ENCODE measurements around the gene CLCN2.

Gene CLCN2

DNA sequence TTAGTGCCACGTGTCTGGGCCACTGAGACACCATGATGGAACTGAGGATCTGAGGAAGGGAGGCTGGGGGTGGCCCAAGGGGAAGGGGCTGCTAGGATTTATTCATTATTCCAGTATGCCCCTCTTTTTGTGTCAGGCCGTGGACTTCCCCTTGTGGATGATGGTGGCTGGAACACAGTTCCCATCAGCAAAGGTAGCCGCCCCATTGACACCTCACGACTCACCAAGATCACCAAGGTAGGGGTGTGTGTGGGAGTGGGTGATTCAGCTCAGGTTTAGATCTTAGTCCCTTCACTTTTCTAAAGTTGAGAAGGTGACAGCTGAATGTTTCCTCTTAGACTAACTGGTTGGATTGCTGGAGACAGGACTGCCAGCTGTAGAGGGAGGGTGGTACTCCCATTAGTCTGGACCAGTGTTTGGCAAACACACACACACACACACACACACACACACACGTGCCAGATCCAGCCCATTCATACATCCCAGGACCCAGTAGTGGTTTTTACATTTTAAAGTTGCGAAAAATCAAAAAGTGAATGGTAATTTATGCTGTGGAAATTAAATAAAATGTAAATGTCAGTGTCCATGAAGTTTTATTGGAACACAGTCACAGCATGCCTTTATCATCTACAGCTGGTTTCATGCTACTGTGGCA is 35.6 kb downstream of the CLCN2 start:
- DNase-seq (ENCODE audit: low read depth) = no peak

DNA sequence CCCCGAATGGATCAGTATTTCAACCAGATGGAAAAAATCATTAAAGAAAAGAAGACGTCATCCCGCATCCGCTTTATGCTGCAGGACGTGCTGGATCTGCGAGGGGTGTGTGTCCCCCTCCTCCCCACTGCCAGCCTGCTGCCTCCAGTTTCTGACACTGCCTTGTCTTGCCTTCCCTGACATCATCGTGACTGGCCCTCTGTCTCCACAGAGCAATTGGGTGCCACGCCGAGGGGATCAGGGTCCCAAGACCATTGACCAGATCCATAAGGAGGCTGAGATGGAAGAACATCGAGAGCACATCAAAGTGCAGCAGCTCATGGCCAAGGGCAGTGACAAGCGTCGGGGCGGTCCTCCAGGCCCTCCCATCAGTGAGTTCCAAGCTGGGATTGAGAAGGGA is 36.1 kb downstream of the CLCN2 start:
- DNase-seq (ENCODE audit: low read depth) = no peak

DNA sequence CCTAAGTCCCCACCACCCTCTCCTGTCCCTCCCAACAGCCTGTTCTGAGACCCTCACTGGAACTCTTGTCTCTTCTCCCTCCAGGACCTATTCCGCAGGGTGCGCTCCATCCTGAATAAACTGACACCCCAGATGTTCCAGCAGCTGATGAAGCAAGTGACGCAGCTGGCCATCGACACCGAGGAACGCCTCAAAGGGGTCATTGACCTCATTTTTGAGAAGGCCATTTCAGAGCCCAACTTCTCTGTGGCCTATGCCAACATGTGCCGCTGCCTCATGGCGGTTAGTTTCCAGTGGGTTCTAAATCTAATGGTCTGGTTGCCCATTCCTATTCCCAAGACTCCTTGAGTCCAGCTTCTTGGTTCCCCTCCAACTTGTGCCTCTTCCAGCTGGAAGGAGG is 37.7 kb downstream of the CLCN2 start:
- no peak for DNase-seq (ENCODE audit: low read depth)

DNA sequence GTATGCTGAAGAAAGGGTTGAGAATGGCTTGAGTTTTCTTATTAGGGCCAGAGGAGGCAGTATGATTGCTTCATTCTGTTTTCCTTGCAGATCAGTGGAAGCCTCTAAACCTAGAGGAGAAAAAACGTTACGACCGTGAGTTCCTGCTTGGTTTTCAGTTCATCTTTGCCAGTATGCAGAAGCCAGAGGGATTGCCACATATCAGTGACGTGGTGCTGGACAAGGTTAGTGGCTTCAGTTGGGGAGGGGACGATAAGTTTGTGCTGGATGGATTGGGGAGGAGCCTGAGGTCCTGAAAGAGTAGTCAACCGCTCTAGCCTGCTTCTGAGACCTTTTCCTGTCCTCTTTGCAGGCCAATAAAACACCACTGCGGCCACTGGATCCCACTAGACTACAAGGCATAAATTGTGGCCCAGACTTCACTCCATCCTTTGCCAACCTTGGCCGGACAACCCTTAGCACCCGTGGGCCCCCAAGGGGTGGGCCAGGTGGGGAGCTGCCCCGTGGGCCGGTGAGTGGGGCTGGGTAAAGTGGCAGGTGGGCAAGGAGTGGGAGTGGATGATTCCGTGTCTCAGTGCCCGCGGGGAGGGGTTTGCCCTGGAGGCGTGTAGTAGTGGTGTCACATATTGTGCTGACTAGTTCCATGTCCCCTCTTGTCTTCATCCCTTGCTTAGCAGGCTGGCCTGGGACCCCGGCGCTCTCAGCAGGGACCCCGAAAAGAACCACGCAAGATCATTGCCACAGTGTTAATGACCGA is 38.5 kb downstream of the CLCN2 start:
- no peak for DNase-seq (ENCODE audit: low read depth)

DNA sequence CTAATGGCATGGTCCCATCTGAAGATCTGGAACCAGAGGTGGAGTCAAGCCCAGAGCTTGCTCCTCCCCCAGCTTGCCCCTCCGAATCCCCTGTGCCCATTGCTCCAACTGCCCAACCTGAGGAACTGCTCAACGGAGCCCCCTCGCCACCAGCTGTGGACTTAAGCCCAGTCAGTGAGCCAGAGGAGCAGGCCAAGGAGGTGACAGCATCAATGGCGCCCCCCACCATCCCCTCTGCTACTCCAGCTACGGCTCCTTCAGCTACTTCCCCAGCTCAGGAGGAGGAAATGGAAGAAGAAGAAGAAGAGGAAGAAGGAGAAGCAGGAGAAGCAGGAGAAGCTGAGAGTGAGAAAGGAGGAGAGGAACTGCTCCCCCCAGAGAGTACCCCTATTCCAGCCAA is 39.7 kb downstream of the CLCN2 start:
- no peak for DNase-seq (ENCODE audit: low read depth)

DNA sequence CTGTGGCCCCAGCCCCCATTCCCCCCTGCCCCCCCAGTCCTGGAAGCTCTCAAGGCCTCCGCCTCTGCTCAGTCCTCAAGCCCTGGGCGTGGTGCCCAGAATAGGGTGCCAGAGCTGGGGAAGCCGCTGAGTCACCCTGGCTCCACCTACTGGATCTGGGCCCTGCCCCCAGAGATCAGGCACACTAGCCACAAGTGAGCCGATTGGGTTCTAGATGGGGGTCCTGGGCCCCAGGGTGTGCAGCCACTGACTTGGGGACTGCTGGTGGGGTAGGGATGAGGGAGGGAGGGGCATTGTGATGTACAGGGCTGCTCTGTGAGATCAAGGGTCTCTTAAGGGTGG is 41.3 kb downstream of the CLCN2 start:
- no peak for DNase-seq (ENCODE audit: low read depth)

DNA sequence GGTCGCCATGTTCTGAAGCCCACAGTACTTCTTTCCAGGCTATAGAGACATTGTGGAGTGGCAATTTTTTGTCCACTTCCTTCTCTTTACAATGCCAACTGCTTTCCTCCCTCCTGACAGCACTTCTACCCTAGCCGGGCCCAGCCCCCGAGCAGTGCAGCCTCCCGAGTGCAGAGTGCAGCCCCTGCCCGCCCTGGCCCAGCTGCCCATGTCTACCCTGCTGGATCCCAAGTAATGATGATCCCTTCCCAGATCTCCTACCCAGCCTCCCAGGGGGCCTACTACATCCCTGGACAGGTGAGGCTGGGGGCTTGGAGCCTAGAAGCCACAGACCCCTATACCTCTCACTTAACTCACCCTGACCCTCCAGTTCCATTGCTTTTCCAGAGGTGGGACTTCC is 44.2 kb downstream of the CLCN2 start:
- DNase-seq (ENCODE audit: low read depth) = no peak

DNA sequence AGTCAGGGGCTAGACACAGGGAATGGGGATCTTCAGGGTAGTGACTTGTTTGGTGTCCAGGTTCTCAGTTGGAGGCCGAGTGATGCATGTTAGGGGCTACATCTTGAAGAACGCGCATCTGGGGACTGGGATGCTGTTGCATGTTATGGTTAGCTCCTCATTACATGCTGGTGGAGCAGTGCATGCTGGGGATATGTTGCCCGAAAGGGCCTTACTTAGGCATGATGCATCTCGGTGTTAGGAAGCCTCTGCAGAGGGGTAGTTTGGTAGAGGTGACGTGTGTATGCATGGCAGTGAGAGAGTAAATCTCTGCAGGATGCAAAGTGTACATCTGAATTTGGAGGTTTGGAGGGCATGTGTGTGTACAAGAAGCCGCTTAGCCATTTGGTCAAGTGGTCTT is 44.6 kb downstream of the CLCN2 start:
- DNase-seq (ENCODE audit: low read depth) = no peak

DNA sequence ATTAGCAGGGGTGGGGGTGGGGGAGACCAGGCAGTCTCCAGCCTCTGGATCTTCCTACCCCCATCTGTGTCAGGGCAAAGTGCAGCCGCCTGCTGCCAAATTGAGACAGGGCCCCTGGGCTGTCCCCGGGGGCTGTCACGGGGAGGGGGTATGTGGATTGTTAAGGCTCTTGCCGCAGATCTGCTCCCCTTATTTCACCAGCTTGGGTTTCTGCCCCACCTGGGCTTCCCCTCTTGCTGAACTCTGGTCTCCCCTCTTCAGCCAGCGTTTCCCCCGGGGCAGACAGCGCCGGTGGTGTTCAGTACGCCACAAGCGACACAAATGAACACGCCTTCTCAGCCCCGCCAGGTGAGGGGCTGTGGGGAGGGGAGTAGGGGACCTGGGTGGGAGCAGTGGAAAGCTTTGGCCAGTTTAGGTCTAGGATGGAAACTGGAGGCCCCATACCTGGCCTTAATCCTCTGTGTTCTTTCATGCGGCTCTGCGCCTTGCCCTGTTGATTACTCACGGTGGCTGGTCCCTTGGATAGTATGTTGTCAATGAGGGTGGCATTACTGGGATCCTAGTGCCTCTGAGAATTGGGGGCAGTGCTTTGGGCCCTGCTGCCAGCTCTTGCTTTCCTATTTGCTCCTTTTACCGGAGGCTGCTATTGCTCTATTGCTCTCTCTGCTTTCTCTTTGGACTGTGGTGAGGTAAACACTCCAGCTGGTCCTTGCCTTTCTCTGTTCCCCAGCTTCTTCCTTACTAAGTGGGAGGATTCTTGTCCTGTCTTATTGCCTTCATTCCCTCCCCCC is 45.3 kb downstream of the CLCN2 start:
- no peak for DNase-seq (ENCODE audit: low read depth)

DNA sequence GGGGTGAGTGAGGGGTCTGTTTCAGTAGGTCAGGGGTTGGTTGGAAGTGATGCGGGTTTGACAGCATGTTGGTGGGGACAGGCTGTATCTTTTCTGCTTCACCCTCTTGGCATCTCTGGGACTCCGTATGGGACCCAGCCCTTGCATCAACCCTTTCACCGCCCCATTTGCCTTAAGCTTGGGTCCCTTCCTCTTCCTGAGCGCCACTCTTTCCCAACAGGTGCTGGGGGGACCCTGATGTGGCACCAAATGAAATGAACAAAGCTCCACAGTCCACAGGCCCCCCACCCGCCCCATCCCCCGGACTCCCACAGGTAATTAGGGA is 45.9 kb downstream of the CLCN2 start:
- DNase-seq (ENCODE audit: low read depth) = no peak

DNA sequence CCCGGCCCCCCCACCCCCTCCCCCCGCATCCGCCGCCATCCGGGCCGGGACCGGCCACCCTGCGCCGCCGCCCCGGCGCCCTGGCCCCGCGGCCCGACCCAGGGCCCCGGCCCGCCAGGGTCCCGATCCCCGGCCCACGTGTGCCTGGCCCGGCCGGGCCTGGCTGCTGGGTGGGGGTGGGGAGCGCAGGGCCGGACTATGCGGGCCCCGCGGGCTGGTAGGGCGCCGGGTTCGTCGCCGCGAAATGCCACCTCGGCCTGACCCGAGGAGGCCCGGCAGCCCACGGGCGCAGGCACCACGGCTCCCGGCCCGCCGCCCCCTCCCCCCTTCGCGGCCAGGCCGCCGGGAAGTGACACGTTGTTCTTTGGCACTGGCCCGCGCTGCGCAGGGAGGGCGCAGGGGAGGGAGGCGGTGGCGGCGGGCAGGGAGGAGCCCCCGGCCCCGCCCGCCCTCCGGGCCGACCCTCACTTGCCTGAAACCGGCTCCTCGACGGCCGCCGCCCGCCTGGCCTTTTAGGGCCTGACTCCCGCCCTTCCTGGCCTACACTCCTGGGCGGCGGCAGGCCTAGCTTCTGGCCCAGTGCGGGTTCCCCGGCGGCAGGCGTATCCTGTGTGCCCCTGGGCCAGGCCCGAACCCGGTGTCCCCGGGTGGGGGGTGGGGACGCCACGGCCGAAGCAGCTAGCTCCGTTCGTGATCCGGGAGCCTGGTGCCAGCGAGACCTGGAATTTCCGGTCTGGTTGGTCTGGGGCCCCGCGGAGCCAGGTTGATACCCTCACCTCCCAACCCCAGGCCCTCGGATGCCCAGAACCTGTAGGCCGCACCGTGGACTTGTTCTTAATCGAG is 46.5 kb downstream of the CLCN2 start:
- peak; percentile 63 for DNase-seq (ENCODE audit: low read depth)

DNA sequence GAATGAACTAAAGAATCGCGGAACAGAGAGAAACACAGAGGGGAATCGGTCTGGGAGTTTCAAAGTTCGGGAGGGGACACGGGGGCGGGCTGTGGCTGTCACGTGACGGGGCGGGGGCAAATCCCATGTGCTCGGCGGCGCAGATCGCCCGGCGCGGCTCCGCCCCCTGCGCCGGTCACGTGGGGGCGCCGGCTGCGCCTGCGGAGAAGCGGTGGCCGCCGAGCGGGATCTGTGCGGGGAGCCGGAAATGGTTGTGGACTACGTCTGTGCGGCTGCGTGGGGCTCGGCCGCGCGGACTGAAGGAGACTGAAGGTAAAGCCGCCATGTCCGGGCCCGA is 47.1 kb downstream of the CLCN2 start, which contains the start of gene EIF4G1:
TSS of gene EIF4G1 (plus strand) at position 244 of the 337 bp plus-strand sequence. CDS start 1,191 bp downstream, outside the sequence.
- DNase-seq (ENCODE audit: low read depth) = peak; percentile 89

DNA sequence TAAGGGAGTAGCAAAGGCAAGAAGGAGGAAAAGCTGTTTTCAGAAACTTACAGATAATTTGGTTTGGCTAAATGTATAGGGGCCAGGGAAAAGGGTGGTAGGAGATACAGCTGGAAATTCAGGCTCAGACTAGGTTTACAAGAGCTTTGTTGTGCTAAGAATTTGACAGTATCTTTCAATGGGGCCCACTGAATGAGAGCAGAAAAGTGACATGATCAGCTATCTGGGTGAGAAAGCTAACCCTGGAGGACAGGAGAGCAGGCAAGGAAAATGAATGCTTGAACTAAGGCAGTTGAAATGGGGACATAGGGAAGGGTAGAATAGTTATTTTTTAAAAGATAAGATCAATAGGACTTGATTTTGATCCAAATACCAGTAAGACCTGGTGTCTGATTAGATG is 49.8 kb downstream of the CLCN2 start:
- DNase-seq (ENCODE audit: low read depth) = no peak

DNA sequence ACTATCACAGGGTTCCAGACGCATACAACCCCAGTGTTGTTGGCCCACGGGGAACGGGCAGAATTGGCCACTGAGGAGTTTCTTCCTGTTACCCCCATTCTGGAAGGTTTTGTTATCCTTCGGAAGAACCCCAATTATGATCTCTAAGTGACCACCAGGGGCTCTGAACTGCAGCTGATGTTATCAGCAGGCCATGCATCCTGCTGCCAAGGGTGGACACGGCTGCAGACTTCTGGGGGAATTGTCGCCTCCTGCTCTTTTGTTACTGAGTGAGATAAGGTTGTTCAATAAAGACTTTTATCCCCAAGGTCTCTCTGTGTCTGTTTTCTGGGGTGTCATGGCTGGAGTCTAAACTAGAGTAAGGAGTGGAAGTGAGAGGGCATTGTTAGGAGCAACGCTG is 52.7 kb downstream of the CLCN2 start:
- no peak for DNase-seq (ENCODE audit: low read depth)

DNA sequence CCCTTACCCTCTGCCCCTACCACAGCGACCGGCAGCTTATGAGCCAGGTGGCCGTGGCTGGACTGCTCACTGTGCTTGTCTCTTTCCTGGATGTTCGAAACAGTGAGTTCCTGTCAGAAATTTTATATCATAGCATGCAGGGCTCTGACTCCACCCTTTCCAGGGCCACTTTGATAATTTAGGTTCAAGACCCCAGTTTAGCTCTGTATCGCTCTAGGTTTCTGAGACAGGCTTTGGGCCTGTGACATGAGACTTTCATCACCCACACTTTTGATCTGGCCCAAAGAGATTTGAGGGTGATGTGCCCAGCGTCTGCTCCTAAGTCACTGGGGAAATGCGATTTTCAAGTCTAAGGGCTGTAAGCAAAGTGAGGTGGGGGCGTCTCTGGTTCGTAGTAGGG is 53.5 kb downstream of the CLCN2 start:
- no peak for DNase-seq (ENCODE audit: low read depth)

DNA sequence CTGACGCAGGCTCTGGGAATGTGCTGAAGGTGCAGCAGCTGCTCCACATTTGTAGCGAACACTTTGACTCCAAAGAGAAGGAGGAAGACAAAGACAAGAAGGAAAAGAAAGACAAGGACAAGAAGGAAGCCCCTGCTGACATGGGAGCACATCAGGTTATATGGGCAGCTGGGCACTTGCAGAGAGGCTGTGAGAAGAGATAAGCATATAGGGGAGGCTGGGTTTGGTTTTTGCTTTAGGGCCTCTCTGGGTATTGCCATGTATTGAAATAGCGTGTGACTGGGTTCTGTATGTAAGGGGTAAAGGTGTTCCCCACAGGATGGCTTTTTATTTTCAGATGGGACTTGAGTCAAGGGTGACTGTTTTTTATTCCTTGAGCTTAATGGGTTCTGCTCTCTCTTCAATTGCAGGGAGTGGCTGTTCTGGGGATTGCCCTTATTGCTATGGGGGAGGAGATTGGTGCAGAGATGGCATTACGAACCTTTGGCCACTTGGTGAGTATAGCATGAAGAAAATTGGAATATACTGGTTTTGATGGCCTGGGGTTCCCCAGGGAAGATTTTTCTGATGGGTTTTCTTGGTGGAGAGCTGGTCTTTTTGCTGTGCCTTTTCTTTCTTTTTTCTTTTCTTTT is 54.9 kb downstream of the CLCN2 start:
- no peak for DNase-seq (ENCODE audit: low read depth)

DNA sequence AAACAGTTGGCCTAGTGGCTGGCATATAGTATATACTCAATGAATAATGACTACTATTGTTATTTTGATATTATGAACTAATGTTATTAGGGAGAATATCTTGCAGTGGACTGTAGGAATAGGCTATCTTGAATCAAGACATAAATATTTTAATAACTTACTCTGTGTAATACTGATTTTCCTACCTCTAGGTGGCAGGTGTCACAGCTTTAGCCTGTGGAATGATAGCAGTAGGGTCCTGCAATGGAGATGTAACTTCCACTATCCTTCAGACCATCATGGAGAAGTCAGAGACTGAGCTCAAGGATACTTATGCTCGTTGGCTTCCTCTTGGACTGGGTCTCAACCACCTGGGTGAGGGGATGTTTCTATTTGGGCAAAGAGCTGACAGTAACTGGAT is 55.8 kb downstream of the CLCN2 start:
- DNase-seq (ENCODE audit: low read depth) = no peak

DNA sequence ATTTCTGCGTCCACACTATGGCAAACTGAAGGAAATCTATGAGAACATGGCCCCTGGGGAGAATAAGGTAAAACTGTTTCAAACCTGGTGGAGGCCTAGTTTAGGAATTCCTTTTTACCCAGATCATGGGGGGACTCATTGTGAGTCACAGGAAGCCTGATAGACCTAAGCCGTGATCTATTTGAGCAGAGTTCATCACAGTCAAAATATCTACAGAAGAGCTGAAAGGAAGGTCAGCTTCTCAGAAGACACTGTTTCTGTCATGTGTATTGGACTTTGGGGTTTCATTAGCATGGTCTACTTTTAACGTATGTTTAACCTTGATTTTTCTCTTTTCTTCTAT is 61.1 kb downstream of the CLCN2 start:
- DNase-seq (ENCODE audit: low read depth) = no peak

DNA sequence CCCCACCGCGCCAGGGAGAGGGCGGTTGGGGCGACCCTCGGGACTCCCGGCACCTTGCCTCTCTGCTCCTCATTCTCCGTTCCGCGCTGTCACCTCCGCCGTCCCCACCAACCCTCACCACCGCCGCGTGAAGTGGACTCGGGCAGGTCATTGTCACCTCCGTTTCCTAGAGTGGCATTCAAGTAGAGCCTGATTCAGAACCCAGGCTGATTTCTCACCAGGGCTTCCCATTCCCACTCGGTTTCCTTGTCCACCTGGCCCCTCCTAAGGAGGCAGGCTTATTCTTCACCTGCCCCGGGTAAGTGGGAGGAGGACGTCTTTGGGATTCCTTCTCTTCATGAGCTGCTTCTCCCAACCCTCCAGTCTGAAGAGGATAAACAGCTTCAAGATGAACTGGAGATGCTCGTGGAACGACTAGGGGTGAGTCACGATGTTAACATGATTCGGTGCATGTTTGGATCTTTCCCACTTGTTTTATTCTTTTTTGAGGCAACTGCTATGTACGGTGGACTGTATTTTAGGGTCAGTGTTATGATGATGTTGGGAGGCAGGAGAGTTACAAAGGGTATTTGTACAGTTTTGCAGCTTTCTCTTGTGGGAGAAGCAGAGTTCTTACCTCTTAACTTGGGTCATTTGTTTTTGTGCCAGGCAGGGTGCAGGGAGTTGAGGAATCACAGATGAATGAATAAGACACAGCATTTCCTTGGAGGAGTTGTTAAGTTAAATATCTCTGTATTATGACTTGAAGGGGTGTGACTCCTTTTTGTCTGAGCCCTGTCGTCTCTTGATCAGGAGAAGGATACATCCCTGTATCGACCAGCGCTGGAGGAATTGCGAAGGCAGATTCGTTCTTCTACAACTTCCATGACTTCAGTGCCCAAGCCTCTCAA is 61.7 kb downstream of the CLCN2 start:
- DNase-seq (ENCODE audit: low read depth) = no peak

DNA sequence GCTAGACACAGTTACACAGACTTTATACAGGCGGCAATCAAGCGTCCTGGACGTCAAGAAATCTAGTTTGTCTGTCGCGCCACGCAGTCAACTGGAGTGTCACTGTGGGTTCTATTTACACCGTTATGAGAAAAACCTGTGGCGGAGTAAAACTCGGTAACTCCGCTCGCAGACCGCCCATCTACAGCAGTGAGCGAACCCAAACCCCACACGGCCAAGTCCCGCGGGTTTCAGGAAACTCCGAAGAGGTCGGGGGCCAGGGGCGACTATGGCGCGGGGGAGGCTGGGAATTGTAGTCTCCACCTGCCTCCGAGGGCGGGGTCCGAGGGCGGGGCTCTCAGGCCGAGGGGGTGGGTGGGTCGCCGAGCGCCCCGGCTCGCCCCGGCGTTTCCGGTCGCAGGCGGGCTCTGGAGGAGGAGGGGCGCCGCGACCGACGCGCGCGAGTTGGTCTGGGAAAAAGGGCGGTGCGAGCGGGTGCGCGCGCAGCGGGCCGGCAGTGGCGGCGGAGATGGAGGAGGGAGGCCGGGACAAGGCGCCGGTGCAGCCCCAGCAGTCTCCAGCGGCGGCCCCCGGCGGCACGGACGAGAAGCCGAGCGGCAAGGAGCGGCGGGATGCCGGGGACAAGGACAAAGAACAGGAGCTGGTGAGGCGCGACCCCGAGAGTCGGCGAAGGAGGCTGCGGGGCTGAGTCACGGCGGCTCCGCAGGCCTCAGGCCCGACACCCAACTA is 62.5 kb downstream of the CLCN2 start, which contains the start of gene PSMD2:
TSS of gene PSMD2 (plus strand) at position 483 of the 729 bp plus-strand sequence. CDS start at position 509, 26 bp downstream.
- DNase-seq (ENCODE audit: low read depth) = peak; percentile 96
